ENCODE measurements around the gene ERGIC2. TPM values are rescaled to one million over a fixed set of nuclear protein-coding genes. Genes with fewer than 3 reads are reported as not detected.

The ERGIC2 gene
- total RNA-seq, 1 donor from 2014 or later = 74.4 TPM

DNA sequence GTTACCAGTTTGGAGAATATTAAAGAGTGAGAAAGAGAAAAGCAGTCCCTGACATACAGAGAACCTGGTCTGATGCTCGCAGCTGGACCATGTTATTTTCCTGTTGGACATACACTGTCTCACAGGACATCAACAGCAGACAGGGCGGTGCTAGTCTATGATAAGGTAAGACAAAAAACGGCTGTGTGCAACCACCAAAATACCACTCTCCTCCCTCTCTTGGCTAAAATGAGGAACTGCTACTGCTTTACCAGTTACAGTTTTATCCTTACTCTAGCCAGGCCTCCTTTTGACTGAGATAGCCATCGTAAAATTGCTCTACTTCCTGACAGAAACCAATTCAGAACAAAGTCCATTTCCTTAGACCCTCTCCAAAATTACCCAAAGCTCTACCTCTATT lies 47.0 kb upstream of the ERGIC2 start:
- Mint-ChIP-seq H3K4me1 (ENCODE audit: low read depth) (peaks cover 30% of the 10 kb centered on the region), H3K27ac (ENCODE audit: unreplicated experiment) (peak overlapping the region; percentile 76), H3K4me3 (ENCODE audit: unreplicated experiment) (no peak overlapping the region), H3K27me3 (ENCODE audit: low read depth) (peaks cover 4% of the 10 kb centered on the region), H3K36me3 (ENCODE audit: low read depth) (peaks cover 11% of the 10 kb centered on the region), H3K9me3 (ENCODE audit: low read depth) (peaks cover 15% of the 10 kb centered on the region)
- TF ChIP-seq CTCF (IDR thresholded peaks at IDR 0.05) = peak; percentile 33
- DNase-seq (ENCODE audit: low spot score) = no peak

GRCh38 chr12:29426498-29426897 lies 45.5 kb upstream of the ERGIC2 start:
- DNase-seq (ENCODE audit: low spot score) = no peak
- Mint-ChIP-seq H3K27me3 (ENCODE audit: low read depth) (no peaks in the 10 kb centered on the region), H3K27ac (ENCODE audit: unreplicated experiment) (no peak overlapping the region), H3K4me3 (ENCODE audit: unreplicated experiment) (no peak overlapping the region), H3K9me3 (ENCODE audit: low read depth) (peaks cover 15% of the 10 kb centered on the region), H3K4me1 (ENCODE audit: low read depth) (peaks cover 30% of the 10 kb centered on the region), H3K36me3 (ENCODE audit: low read depth) (peaks cover 5% of the 10 kb centered on the region)
- no peak for TF ChIP-seq CTCF (IDR thresholded peaks at IDR 0.05)

DNA sequence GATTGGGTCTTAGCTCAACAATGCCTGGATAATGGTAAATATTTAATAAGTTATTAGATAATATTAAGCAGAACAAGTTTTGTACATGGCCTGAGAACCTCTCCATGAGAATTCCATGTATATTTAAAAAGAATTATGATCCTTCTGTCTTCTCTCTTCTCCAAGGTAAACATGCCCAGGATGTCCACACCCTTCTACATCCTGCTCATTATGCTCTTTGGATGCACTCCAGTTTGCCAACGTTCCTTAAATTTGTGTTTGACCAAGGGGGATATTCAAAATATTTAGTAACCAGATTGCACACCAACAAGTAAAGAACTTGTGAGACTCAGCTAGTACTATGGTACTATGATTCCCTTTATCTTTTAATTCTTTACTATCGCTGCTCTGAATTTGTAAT lies 44.8 kb upstream of the ERGIC2 start:
- Mint-ChIP-seq H3K9me3 (ENCODE audit: low read depth) (peaks cover 15% of the 10 kb centered on the region), H3K27ac (ENCODE audit: unreplicated experiment) (peak overlapping the region; percentile 42), H3K27me3 (ENCODE audit: low read depth) (peaks cover 2% of the 10 kb centered on the region), H3K36me3 (ENCODE audit: low read depth) (peaks cover 5% of the 10 kb centered on the region), H3K4me1 (ENCODE audit: low read depth) (peaks cover 30% of the 10 kb centered on the region), H3K4me3 (ENCODE audit: unreplicated experiment) (no peak overlapping the region)
- DNase-seq (ENCODE audit: low spot score) = no peak
- TF ChIP-seq CTCF (IDR thresholded peaks at IDR 0.05) = no peak

DNA sequence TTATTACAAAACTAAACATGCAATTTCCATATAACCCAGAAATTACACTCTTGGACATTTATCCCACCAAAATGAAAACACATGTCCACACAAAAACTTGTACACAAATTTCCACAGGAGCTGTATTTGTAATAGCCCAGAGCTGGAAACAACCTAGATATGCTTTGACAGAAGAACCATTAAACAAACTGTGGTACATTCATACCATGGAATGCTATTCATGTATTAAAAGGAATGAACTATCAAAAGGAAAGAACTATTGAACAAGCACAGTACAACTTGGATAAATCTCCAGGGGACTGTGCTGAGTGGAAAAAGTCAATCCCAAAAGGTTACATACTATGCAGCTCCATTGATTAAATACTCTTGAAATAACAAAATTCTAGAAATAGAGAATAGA lies 35.8 kb upstream of the ERGIC2 start:
- H3K27ac Mint-ChIP-seq (ENCODE audit: unreplicated experiment) = no peak overlapping the region
- peaks cover 7% of the 10 kb centered on the region for H3K9me3 Mint-ChIP-seq (ENCODE audit: low read depth)
- DNase-seq (ENCODE audit: low spot score) = no peak
- H3K4me3 Mint-ChIP-seq (ENCODE audit: unreplicated experiment) = no peak overlapping the region
- TF ChIP-seq CTCF (IDR thresholded peaks at IDR 0.05) = no peak
- peaks cover 5% of the 10 kb centered on the region for H3K36me3 Mint-ChIP-seq (ENCODE audit: low read depth)
- peaks cover 12% of the 10 kb centered on the region for H3K4me1 Mint-ChIP-seq (ENCODE audit: low read depth)
- H3K27me3 Mint-ChIP-seq (ENCODE audit: low read depth) = peaks cover 11% of the 10 kb centered on the region

GRCh38 chr12:29415111-29415510 lies 34.1 kb upstream of the ERGIC2 start:
- H3K36me3 Mint-ChIP-seq (ENCODE audit: low read depth) = peaks cover 5% of the 10 kb centered on the region
- H3K4me3 Mint-ChIP-seq (ENCODE audit: unreplicated experiment) = no peak overlapping the region
- DNase-seq (ENCODE audit: low spot score) = no peak
- peaks cover 9% of the 10 kb centered on the region for H3K27me3 Mint-ChIP-seq (ENCODE audit: low read depth)
- H3K4me1 Mint-ChIP-seq (ENCODE audit: low read depth) = peaks cover 12% of the 10 kb centered on the region
- no peak overlapping the region for H3K27ac Mint-ChIP-seq (ENCODE audit: unreplicated experiment)
- no peak for TF ChIP-seq CTCF (IDR thresholded peaks at IDR 0.05)
- H3K9me3 Mint-ChIP-seq (ENCODE audit: low read depth) = peaks cover 12% of the 10 kb centered on the region
